H1 (cell line): ENCODE data around the gene GPLD1. TPM values are rescaled to one million over a fixed set of nuclear protein-coding genes. Genes with fewer than 3 reads are reported as not detected.

ENCODE experiments used
- CTCF ChIA-PET: fragments of 300-600 bp; sonication (Branson Sonifier 250); formaldehyde crosslinking; loops from one replicate; lab custom pipeline; 2021; ENCODE audit not compliant: partially characterized antibody; lab: Charles Lee
- POLR2A ChIA-PET: fragments of 300-600 bp; sonication (Branson Sonifier 250); formaldehyde crosslinking; loops from one replicate; lab custom pipeline; 2021; ENCODE audit warnings: inconsistent platforms; ENCODE audit not compliant: partially characterized antibody; lab: Charles Lee
- DNase-seq, 2 experiments: peaks; one replicate each; pipeline versions ENCODE4 v3.0.0 to v3.0.0-alpha.2; 2010 to 2022; ENCODE audit warnings: low spot score in 2 of 2, low read depth in 1 of 2, mixed read lengths in 1 of 2
- FAIRE-seq: peaks from 2 replicates; lab custom pipeline; 2011; peaks lifted over from hg19 to GRCh38; lab: Jason Lieb, UNC
- H2AFZ ChIP-seq: 2 replicates; pipeline ENCODE4 v1.8.1; 2012; ENCODE audit warnings: low read length, inconsistent platforms
- H2AK5ac ChIP-seq: 2 replicates; pipeline ENCODE4 v1.6.1; 2013; ENCODE audit warnings: low read depth, low read length
- H2BK120ac ChIP-seq: replicated peaks from 2 replicates; pipeline ENCODE3; 2013; ENCODE audit warnings: low read depth, low read length, inconsistent platforms
- H2BK12ac ChIP-seq: 2 replicates; pipeline ENCODE4 v1.6.1; 2013; ENCODE audit warnings: low read depth, low read length
- H2BK15ac ChIP-seq: 2 replicates; pipeline ENCODE4 v1.6.1; 2013; ENCODE audit warnings: low read length
- H2BK20ac ChIP-seq: 2 replicates; pipeline ENCODE4 v1.6.1; 2013; ENCODE audit warnings: low read length
- H2BK5ac ChIP-seq: 2 replicates; pipeline ENCODE4 v1.6.1; 2013; ENCODE audit warnings: low read depth, low read length
- H3K14ac ChIP-seq: 2 replicates; pipeline ENCODE4 v1.6.1; 2013; ENCODE audit warnings: inconsistent platforms; ENCODE audit not compliant: insufficient read length
- H3K18ac ChIP-seq: 2 replicates; pipeline ENCODE4 v1.6.1; 2013; ENCODE audit warnings: low read length; ENCODE audit errors: extremely low read depth
- H3K23ac ChIP-seq: 2 replicates; pipeline ENCODE4 v1.6.1; 2013; ENCODE audit warnings: inconsistent platforms; ENCODE audit not compliant: insufficient read length
- H3K23me2 ChIP-seq: 2 replicates; pipeline ENCODE4 v1.6.1; 2013; ENCODE audit warnings: low read depth, low read length
- H3K27ac ChIP-seq: 2 replicates; pipeline ENCODE4 v1.6.1; 2011; ENCODE audit warnings: low read depth, low read length, inconsistent platforms
- H3K27me3 ChIP-seq, 4 experiments: replicated peaks in 1 of 4; 1 replicate in 1 of 4; 2 replicates in 3 of 4; pipeline versions ENCODE4 v1.6.1 to v1.8.1; 2011 to 2013; ENCODE audit warnings: low read length in 3 of 4, mild to moderate bottlenecking in 3 of 4, inconsistent platforms in 2 of 4, mixed read lengths in 2 of 4, moderate library complexity in 1 of 4; ENCODE audit not compliant: control insufficient read depth in 3 of 4, insufficient read depth in 3 of 4; ENCODE audit errors: extremely low read depth in 1 of 4
- H3K36me3 ChIP-seq, 4 experiments: 2 replicates each; pipeline versions ENCODE4 v1.6.1 to v1.8.1; 2011 to 2013; ENCODE audit warnings: mild to moderate bottlenecking in 4 of 4, low read length in 3 of 4, moderate library complexity in 2 of 4, control low read depth in 1 of 4, inconsistent platforms in 1 of 4; ENCODE audit not compliant: insufficient read depth in 4 of 4, control insufficient read depth in 2 of 4
- H3K4ac ChIP-seq: replicated peaks from 2 replicates; pipeline ENCODE3; 2013; ENCODE audit warnings: low read length, low read depth, mixed read lengths, inconsistent platforms; ENCODE audit not compliant: insufficient read length
- H3K4me1 ChIP-seq, 4 experiments: replicated peaks in 1 of 4; 1 replicate in 1 of 4; 2 replicates in 3 of 4; pipeline versions ENCODE4 v1.6.1 to v1.8.1; 2011 to 2013; ENCODE audit warnings: low read length in 3 of 4, inconsistent platforms in 2 of 4, mixed read lengths in 1 of 4; ENCODE audit not compliant: insufficient read depth in 4 of 4, control insufficient read depth in 3 of 4
- H3K4me2 ChIP-seq, 2 experiments: 2 replicates each; pipeline versions ENCODE4 v1.6.1 to v1.8.1; 2011 to 2013; ENCODE audit warnings: low read depth in 2 of 2, low read length in 2 of 2, control low read depth in 1 of 2, inconsistent platforms in 1 of 2, mild to moderate bottlenecking in 1 of 2; ENCODE audit not compliant: insufficient read depth in 1 of 2
- H3K4me3 ChIP-seq, 4 experiments: fragments of 200-600, 300-600 bp in 1 of 4; sonication (generic), shearing (Covaris generic), sonication (Bioruptor Twin) in 1 of 4; 2 replicates each; pipeline versions ENCODE4 v1.5.1 to v1.8.1; 2011 to 2016; ENCODE audit warnings: low read length in 4 of 4, low read depth in 3 of 4, control low read depth in 2 of 4, inconsistent platforms in 2 of 4, mild to moderate bottlenecking in 2 of 4, mixed read lengths in 1 of 4, moderate library complexity in 1 of 4; ENCODE audit not compliant: insufficient read depth in 2 of 4; ENCODE audit errors: extremely low read depth in 1 of 4
- H3K56ac ChIP-seq: replicated peaks from 2 replicates; pipeline ENCODE3; 2013; ENCODE audit warnings: low read depth, mild to moderate bottlenecking, mixed read lengths, low read length, inconsistent platforms; ENCODE audit not compliant: insufficient read length
- H3K79me1 ChIP-seq: 2 replicates; pipeline ENCODE4 v1.6.1; 2013; ENCODE audit warnings: low read depth, low read length, control low read depth
- H3K79me2 ChIP-seq, 2 experiments: 2 replicates each; pipeline versions ENCODE4 v1.6.1 to v1.8.1; 2012 to 2013; ENCODE audit warnings: low read length in 2 of 2, mild to moderate bottlenecking in 2 of 2, inconsistent platforms in 1 of 2; ENCODE audit not compliant: insufficient read depth in 2 of 2, control insufficient read depth in 1 of 2
- H3K9ac ChIP-seq, 4 experiments: replicated peaks in 1 of 4; 1 replicate in 1 of 4; 2 replicates in 3 of 4; pipeline versions ENCODE4 v1.6.1 to v1.8.1; 2011 to 2013; ENCODE audit warnings: low read depth in 3 of 4, low read length in 3 of 4, control low read depth in 2 of 4, mild to moderate bottlenecking in 2 of 4, moderate library complexity in 2 of 4, inconsistent platforms in 1 of 4; ENCODE audit errors: extremely low read depth in 1 of 4
- H3K9me3 ChIP-seq, 2 experiments: 2 replicates each; pipeline versions ENCODE4 v1.6.1 to v1.8.1; 2012 to 2013; ENCODE audit warnings: mild to moderate bottlenecking in 2 of 2, moderate library complexity in 2 of 2, control low read depth in 1 of 2, inconsistent platforms in 1 of 2, low read depth in 1 of 2, low read length in 1 of 2, mixed read lengths in 1 of 2; ENCODE audit not compliant: insufficient read depth in 2 of 2
- H4K20me1 ChIP-seq, 2 experiments: replicated peaks in 1 of 2; 2 replicates each; pipeline versions ENCODE3 to v1.8.1; 2011 to 2013; ENCODE audit warnings: inconsistent platforms in 2 of 2, low read length in 2 of 2, mild to moderate bottlenecking in 1 of 2; ENCODE audit not compliant: insufficient read depth in 2 of 2, control insufficient read depth in 1 of 2
- H4K5ac ChIP-seq: 2 replicates; pipeline ENCODE4 v1.6.1; 2013; ENCODE audit warnings: low read length, low read depth, mixed read lengths, inconsistent platforms; ENCODE audit not compliant: insufficient read length
- H4K8ac ChIP-seq: 2 replicates; pipeline ENCODE4 v1.8.0; 2013; ENCODE audit warnings: mild to moderate bottlenecking, moderate library complexity, low read length, inconsistent platforms; ENCODE audit not compliant: insufficient read depth; ENCODE audit errors: extremely low read depth
- H4K91ac ChIP-seq: replicated peaks from 2 replicates; pipeline ENCODE3; 2013; ENCODE audit warnings: low read length, mixed read lengths, inconsistent platforms; ENCODE audit not compliant: insufficient read length
- BACH1 ChIP-seq: IDR thresholded peaks from 2 replicates; pipeline ENCODE4 v1.6.1; 2012; ENCODE audit warnings: low read length, improper control_type of control experiment
- BCL11A ChIP-seq, 2 experiments: IDR thresholded peaks; one replicate each; pipeline ENCODE4 v1.6.1; 2011; ENCODE audit warnings: low read depth in 2 of 2, low read length in 2 of 2, mild to moderate bottlenecking in 2 of 2
- BRCA1 ChIP-seq: IDR thresholded peaks from 2 replicates; pipeline ENCODE4 v1.6.1; 2012; ENCODE audit warnings: low read depth, low read length, improper control_type of control experiment
- CHD2 ChIP-seq: IDR thresholded peaks from 2 replicates; pipeline ENCODE4 v1.6.1; 2012; ENCODE audit warnings: low read length, improper control_type of control experiment
- RNF2 ChIP-seq: fragments of 200-900, 300-1000 bp; sonication (generic); IDR thresholded peaks from 2 replicates; pipeline ENCODE4 v1.7.1; 2016; ENCODE audit warnings: borderline replicate concordance, low read depth, mild to moderate bottlenecking, antibody characterized with exemption, low read length; ENCODE audit not compliant: poor library complexity, severe bottlenecking; ENCODE audit errors: missing control alignments
- WGBS, 2 experiments: shearing (Covaris generic) in 1 of 2; methylation state at CpG; one replicate each; pipeline versions ENCODE4 v1.1.6 to v1.1.7; 2013 to 2015; ENCODE audit warnings: low lambda C conversion rate in 2 of 2, mixed read lengths in 2 of 2, inconsistent platforms in 1 of 2, low coverage in 1 of 2, missing lambda C conversion rate in 1 of 2; ENCODE audit not compliant: insufficient replicate concordance in 2 of 2, insufficient coverage in 1 of 2, insufficient read length in 1 of 2; ENCODE audit errors: extremely low coverage in 1 of 2, missing lambda C conversion rate in 1 of 2; 5-methylcytosine and 5-hydroxymethylcytosine counted together
- polyA plus RNA-seq, 7 experiments: library from polyadenylated mRNA; depleted of rRNA in 3 of 7; stranded (reverse) in 5 of 7; unstranded in 2 of 7; fragments of >200 nt in 5 of 7; fragments of 200-250 nt in 2 of 7; gene quantifications; 1 replicate in 5 of 7; 2 replicates in 1 of 7; 4 replicates in 1 of 7; pipeline versions ENCODE4 v1.2.1 to v1.2.3, GENCODE V29; 2011 to 2013; ENCODE audit warnings: missing spikeins in 2 of 7, mixed read lengths in 2 of 7
- total RNA-seq: library from RNA; stranded (reverse); fragmentation: NEBNext Ultra II Directional; extraction: Animal tissue kit (Norgen Biotek cat#: 25700); gene quantifications from 2 replicates; pipeline ENCODE4 v1.2.1, GENCODE V29; 2021

The GPLD1 gene
- total and polyA plus RNA-seq, 2 of the 8 experiments (the other 6 are each of a cell fraction or from before 2014, with no cell fraction given), result 3.7 to 5.3 TPM

DNA sequence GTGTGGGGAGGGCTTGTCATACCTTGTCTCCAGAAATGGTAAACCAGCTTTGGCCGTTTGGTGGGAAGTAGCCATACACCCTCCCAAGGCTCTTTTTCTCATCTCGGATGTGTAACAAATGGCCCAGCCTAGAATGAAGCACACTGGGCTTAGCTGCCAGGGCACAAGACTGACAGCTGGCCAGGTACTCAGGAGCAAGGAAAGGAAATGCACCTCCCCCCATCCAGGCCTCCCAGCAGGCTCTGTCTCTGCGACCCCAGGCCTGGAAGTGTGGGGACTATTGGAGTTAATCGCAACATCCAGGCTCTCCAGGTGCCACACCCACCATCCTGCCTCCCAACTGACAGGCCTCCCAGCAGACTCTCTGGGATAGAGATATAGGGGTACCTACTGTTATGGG is 43.7 kb downstream of the GPLD1 start:
- TF ChIP-seq BRCA1, result no peak
- no peak for TF ChIP-seq RNF2
- no peak for TF ChIP-seq BCL11A (IDR thresholded peaks at IDR 0.05; ENCODE audit: low read depth in 2 of 2, low read length in 2 of 2)
- no peak for TF ChIP-seq CHD2
- TF ChIP-seq BACH1, result no peak
- no peak overlapping the region for H3K56ac ChIP-seq

More for the DNA sequence above, 43.7 kb downstream of the GPLD1 start:
- no peak overlapping the region for H2BK20ac ChIP-seq
- H4K20me1 ChIP-seq, result peaks cover 0 to 2% of the 10 kb centered on the region in 2 experiments
- H3K9me3 ChIP-seq, result no peaks in the 10 kb centered on the region
- no peak overlapping the region for H3K27ac ChIP-seq
- no peak overlapping the region for H2AK5ac ChIP-seq
- no peak overlapping the region for H2BK15ac ChIP-seq
- no peak overlapping the region for H2AFZ ChIP-seq
- no peaks in the 10 kb centered on the region for H3K27me3 ChIP-seq
- POLR2A ChIA-PET, result no interaction called here
- no peak overlapping the region for H4K91ac ChIP-seq
- no peak overlapping the region for H2BK5ac ChIP-seq
- FAIRE-seq (no peak), DNase-seq (peak in 1 of 2 experiments; percentile 49)
- no peak overlapping the region for H4K8ac ChIP-seq
- no peak overlapping the region for H3K9ac ChIP-seq
- no peak overlapping the region for H2BK12ac ChIP-seq
- CTCF ChIA-PET, result interaction anchor here (0.8 to 1.8 kb wide), 2 partner anchors 11 to 16 kb away, joined by 3 to 8 read pairs; no protein-coding TSS in a partner anchor
- no peak overlapping the region for H3K4me3 ChIP-seq
- 68% methylated on average over 4 of the region's 4 CpGs; no CpG with 5 or more reads in 1 of the 2 experiments for WGBS, 2 experiments
- peaks cover 0 to 4% (median 2%) of the 10 kb centered on the region in 4 experiments; a peak in 2 of 7 replicates for H3K4me1 ChIP-seq
- H3K23me2 ChIP-seq, result no peaks in the 10 kb centered on the region
- no peak overlapping the region for H2BK120ac ChIP-seq
- H3K36me3 ChIP-seq, result no peaks in the 10 kb centered on the region
- H3K23ac ChIP-seq, result no peak overlapping the region
- no peak overlapping the region for H3K14ac ChIP-seq
- H3K18ac ChIP-seq, result no peak overlapping the region
- no peak overlapping the region for H3K4me2 ChIP-seq
- H4K5ac ChIP-seq, result no peak overlapping the region
- no peak overlapping the region for H3K4ac ChIP-seq
- no peaks in the 10 kb centered on the region for H3K79me1 ChIP-seq
- no peaks in the 10 kb centered on the region for H3K79me2 ChIP-seq
